T-cell (primary cell): ENCODE measurements around the gene CFLAR. TPM values are rescaled to one million over a fixed set of nuclear protein-coding genes. Genes with fewer than 3 reads are reported as not detected.
A peak's percentile ranks its signal among the peaks of the same experiment; 100 is the strongest.
"Not testable (repeated sequence)": the region's sequence is repeated elsewhere in the genome, so short reads cannot be mapped to it uniquely, and the experiment has no call there.

Source experiments
- ATAC-seq, 4 experiments: fragments of 200-7000 bp in 3 of 4; fragments of 150-1000 bp in 1 of 4; cut with Tn5 transposase; replicated peaks in 1 of 4; 1 replicate in 3 of 4; 2 replicates in 1 of 4; pipeline ENCODE4 v1.10.0; 2021; ENCODE audit warnings: moderate library complexity in 3 of 4, mild to moderate bottlenecking in 2 of 4, moderate number of reproducible peaks in 1 of 4
- CTCF ChIA-PET, 2 donors: fragments of 300-600 bp; sonication (Branson Sonifier 250); formaldehyde crosslinking; loops; one replicate each; lab custom pipeline; 2022; ENCODE audit warnings: antibody characterized with exemption in 2 of 2; lab: Charles Lee
- POLR2A ChIA-PET, 2 donors: fragments of 300-600 bp; sonication (Branson Sonifier 250); formaldehyde crosslinking; loops; one replicate each; lab custom pipeline; 2022; ENCODE audit warnings: antibody characterized with exemption in 2 of 2; lab: Charles Lee
- DNase-seq, 35 experiments: peaks; one replicate each; pipeline versions ENCODE4 v3.0.0 to v3.0.0-alpha.2; 2013 to 2023
- H3K27ac ChIP-seq: one replicate; pipeline ENCODE4 v1.5.1; 2013; ENCODE audit warnings: low read length
- H3K27me3 ChIP-seq, 2 experiments: replicated peaks in 1 of 2; 1 replicate in 1 of 2; 2 replicates in 1 of 2; pipeline versions ENCODE4 v1.6.1 to v1.7.0; 2013; ENCODE audit warnings: low read length in 1 of 2, mixed read lengths in 1 of 2; ENCODE audit not compliant: control insufficient read depth in 2 of 2, insufficient read depth in 2 of 2; ENCODE audit errors: extremely low read depth in 1 of 2
- H3K36me3 ChIP-seq, 2 donors: 1 replicate in 1 of 2; 2 replicates in 1 of 2; pipeline versions ENCODE4 v1.6.1 to v1.7.0; 2013; ENCODE audit warnings: low read length in 1 of 2; ENCODE audit not compliant: control insufficient read depth in 2 of 2, insufficient read depth in 1 of 2; ENCODE audit errors: extremely low read depth in 1 of 2
- H3K4me1 ChIP-seq, 2 experiments: 1 replicate in 1 of 2; 2 replicates in 1 of 2; pipeline versions ENCODE4 v1.6.1 to v1.7.0; 2013; ENCODE audit warnings: low read length in 2 of 2, mixed read lengths in 1 of 2; ENCODE audit not compliant: insufficient read depth in 2 of 2, control insufficient read depth in 1 of 2; ENCODE audit errors: extremely low read depth in 1 of 2
- H3K4me3 ChIP-seq, 2 donors: 1 replicate in 1 of 2; 2 replicates in 1 of 2; pipeline versions ENCODE4 v1.5.1 to v1.7.0; 2013; ENCODE audit warnings: mild to moderate bottlenecking in 2 of 2, low read length in 1 of 2, moderate library complexity in 1 of 2; ENCODE audit not compliant: control insufficient read depth in 1 of 2; ENCODE audit errors: extremely low read depth in 1 of 2
- H3K9me3 ChIP-seq: 2 replicates; pipeline ENCODE4 v1.7.0; 2013
- H3K27ac Mint-ChIP-seq, 2 donors: one replicate each; pipeline ENCODE4 v1.8.0; 2020 to 2021; ENCODE audit warnings: mild to moderate bottlenecking in 2 of 2, mixed read lengths in 2 of 2
- H3K27me3 Mint-ChIP-seq, 2 donors: one replicate each; pipeline ENCODE4 v1.8.0; 2021 to 2022; ENCODE audit warnings: mixed read lengths in 2 of 2
- H3K36me3 Mint-ChIP-seq: one replicate; pipeline ENCODE4 v1.8.0; 2021; ENCODE audit warnings: mixed read lengths
- H3K4me1 Mint-ChIP-seq, 3 donors: one replicate each; pipeline ENCODE4 v1.8.0; 2020 to 2022; ENCODE audit warnings: mixed read lengths in 3 of 3, mild to moderate bottlenecking in 1 of 3
- H3K4me3 Mint-ChIP-seq, 3 donors: one replicate each; pipeline ENCODE4 v1.8.0; 2020 to 2022; ENCODE audit warnings: mild to moderate bottlenecking in 3 of 3, mixed read lengths in 3 of 3, moderate library complexity in 3 of 3
- H3K9me3 Mint-ChIP-seq, 3 donors: one replicate each; pipeline ENCODE4 v1.8.0; 2020 to 2022; ENCODE audit warnings: mixed read lengths in 3 of 3
- WGBS: methylation state at CpG from one replicate; pipeline ENCODE4 v1.1.5; 2013; ENCODE audit warnings: missing lambda C conversion rate; ENCODE audit not compliant: insufficient coverage; 5-methylcytosine and 5-hydroxymethylcytosine counted together
- total RNA-seq, 35 experiments: library from RNA in 6 of 35; stranded (reverse) in 6 of 35; fragments of 120-200 nt in 1 of 35; gene quantifications; one replicate each; pipeline versions ENCODE4 v1.2.1 to v1.2.4 and lab custom pipeline; 2013 to 2026

The CFLAR gene
- total RNA-seq, 5 donors from 2014 or later (not counting 1 experiment from before 2014, with no cell fraction given), result 188 to 217 (median 208) TPM

DNA sequence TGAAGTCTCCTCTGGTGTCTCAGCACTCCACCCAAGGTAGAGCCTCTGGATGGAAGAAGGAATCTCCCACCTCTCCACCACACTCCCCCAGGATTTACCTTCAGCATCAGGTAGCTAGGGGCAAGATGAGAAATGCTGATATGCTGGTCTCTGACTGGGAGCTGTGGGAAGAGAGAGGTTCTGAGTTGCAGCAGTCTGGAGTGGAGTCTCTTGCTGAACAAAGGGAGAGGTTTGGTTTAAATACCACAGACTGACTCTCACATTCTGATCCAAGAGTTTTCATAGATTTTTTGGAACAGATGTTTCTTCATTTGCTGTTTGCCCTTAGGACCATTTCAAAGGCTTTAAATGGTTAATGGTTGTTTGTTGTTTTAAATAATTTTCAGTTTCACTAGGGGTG is 1.1 kb upstream of the CFLAR start:
- no peak overlapping the region for H3K4me3 ChIP-seq
- POLR2A ChIA-PET, result interaction anchor here (0.7 to 2.6 kb wide), 7 partner anchors 16 to 251 kb away, joined by 3 to 20 read pairs (median 4); partner anchors contain the start of genes CLK1 (in 1 of the 2), NIF3L1 (in 1 of the 2) and PPIL3 (in 1 of the 2)
- H3K36me3 ChIP-seq, result no peaks in the 10 kb centered on the region
- Mint-ChIP-seq H3K36me3 (no peaks in the 10 kb centered on the region), H3K9me3 (no peaks in the 10 kb centered on the region), H3K27me3 (no peaks in the 10 kb centered on the region), H3K27ac (peak overlapping the region; percentile 99), H3K4me1 (peaks cover 29 to 47% (median 32%) of the 10 kb centered on the region in 3 donors), H3K4me3 (peak overlapping the region; percentile 97 to 98 (median 98))
- no peak for ATAC-seq
- H3K4me1 ChIP-seq, result peaks cover 4 to 36% of the 10 kb centered on the region in 2 experiments
- CTCF ChIA-PET, result interaction anchor here in 1 of 2 donors (0.6 to 2.3 kb wide), 6 partner anchors 14 to 119 kb away, joined by 3 to 15 read pairs (median 3); no protein-coding TSS in a partner anchor
- no peaks in the 10 kb centered on the region for H3K27me3 ChIP-seq
- DNase-seq, result no peak
- no peak overlapping the region for H3K27ac ChIP-seq
- no peaks in the 10 kb centered on the region for H3K9me3 ChIP-seq

DNA sequence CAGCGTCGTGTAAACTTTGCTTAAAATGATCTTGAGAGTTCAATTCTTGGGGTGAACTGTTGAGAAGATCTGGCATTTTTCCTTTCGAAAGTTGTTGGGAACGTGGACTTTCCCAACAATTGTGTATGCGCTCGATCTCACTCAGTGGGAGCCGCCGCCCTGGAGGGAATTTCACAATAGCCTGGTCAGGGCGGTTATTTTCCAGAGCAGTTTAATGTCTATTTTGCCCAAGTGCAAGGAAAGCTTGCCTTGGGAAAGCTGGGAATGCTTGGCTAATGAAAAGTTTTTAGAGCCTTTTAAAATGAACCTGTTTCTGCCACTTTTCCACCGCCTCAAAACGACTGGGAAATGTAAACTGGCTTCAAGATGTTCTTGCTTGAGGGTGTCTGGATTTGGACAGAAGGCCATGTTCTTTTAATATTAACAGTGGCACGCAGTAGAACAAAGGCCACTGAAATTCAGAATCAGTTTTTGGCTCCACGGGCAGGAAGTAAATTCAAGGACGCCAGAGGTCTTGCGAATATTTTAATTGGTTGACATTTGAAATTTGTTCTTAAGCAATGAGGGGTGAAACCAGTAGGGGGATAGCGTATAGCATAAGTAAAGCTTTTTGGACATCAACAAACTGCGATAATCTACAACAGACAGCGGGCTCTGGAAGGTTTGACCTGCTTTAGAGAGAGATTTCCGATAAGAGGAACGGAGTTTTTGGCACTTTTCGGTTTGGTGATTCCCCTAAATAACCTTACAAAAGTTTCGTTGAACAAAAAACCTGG is 1.2 kb downstream of the CFLAR start:
- ChIA-PET POLR2A (interaction anchor here (0.6 to 4.1 kb wide), 9 partner anchors 9 to 253 kb away, joined by 3 to 20 read pairs (median 7); partner anchors contain the start of gene CLK1 (in 1 of the 2)), CTCF (interaction anchor here (0.6 to 6.0 kb wide), 29 partner anchors 12 to 738 kb away, joined by 3 to 58 read pairs (median 4); partner anchors contain the start of genes CASP10 (in 1 of the 2) and NIF3L1 (in 1 of the 2))
- 1% methylated on average over 14 of the region's 22 CpGs for WGBS
- peak overlapping the region; percentile 97 to 98 (median 98) for H3K4me3 Mint-ChIP-seq
- Histone ChIP-seq H3K4me1 (peaks cover 26 to 40% of the 10 kb centered on the region in 2 experiments), H3K36me3 (peaks cover 0 to 2% of the 10 kb centered on the region in 2 donors), H3K9me3 (no peaks in the 10 kb centered on the region), H3K4me3 (peak overlapping the region; percentile 92 to 99), H3K27me3 (no peaks in the 10 kb centered on the region), H3K27ac (peak overlapping the region; percentile 97)
- H3K27ac Mint-ChIP-seq, result peak overlapping the region; percentile 99
- peaks cover 47 to 70% (median 49%) of the 10 kb centered on the region in 3 donors for H3K4me1 Mint-ChIP-seq
- no peaks in the 10 kb centered on the region for H3K9me3 Mint-ChIP-seq
- ATAC-seq (peak; percentile 5 to 23 (median 7)), DNase-seq (peak in 18 of 35 experiments; percentile 5 to 83 (median 32))
- H3K36me3 Mint-ChIP-seq, result peaks cover 9% of the 10 kb centered on the region
- no peaks in the 10 kb centered on the region for H3K27me3 Mint-ChIP-seq

DNA sequence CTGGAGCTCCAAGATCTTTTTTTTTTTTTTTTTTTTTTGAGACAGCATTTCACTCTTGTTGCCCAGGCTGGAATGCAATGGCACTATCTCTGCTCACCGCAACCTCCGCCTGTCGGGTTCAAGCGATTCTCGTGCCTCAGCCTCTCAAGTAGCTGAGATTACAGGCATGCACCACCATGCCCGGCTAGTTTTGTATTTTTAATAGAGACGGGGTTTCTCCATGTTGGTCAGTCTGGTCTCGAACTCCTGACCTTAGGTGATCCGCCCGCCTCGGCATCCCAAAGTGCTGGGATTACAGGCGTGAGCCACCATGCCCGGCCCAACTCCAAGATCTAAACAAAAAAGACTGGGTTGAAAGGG is 1.8 kb downstream of the CFLAR start:
- ATAC-seq (peak in 1 of 4 experiments; percentile 15), DNase-seq (peak in 14 of 35 experiments; percentile 19 to 54 (median 39))
- Mint-ChIP-seq H3K4me1 (peaks cover 53 to 76% (median 53%) of the 10 kb centered on the region in 3 donors), H3K36me3 (peaks cover 15% of the 10 kb centered on the region), H3K4me3 (peak overlapping the region; percentile 97 to 98 (median 98)), H3K27ac (peak overlapping the region; percentile 99)
- not testable (repeated sequence) for H3K27me3 Mint-ChIP-seq, H3K36me3 ChIP-seq, H3K9me3 Mint-ChIP-seq, H3K27me3 ChIP-seq, H3K9me3 ChIP-seq
- H3K27ac ChIP-seq, result peak overlapping the region; percentile 97
- CTCF ChIA-PET, result interaction anchor here (0.6 to 6.0 kb wide), 25 partner anchors 12 to 738 kb away, joined by 3 to 58 read pairs (median 5); partner anchors contain the start of genes CASP10 (in 1 of the 2) and NIF3L1 (in 1 of the 2)
- peaks cover 31 to 46% of the 10 kb centered on the region in 2 experiments for H3K4me1 ChIP-seq
- POLR2A ChIA-PET, result interaction anchor here (0.6 to 4.1 kb wide), 10 partner anchors 9 to 313 kb away, joined by 3 to 20 read pairs (median 4); partner anchors contain the start of gene CLK1 (in 1 of the 2)
- H3K4me3 ChIP-seq, result peak overlapping the region; percentile 92 to 99
- WGBS, result 2% methylated on average over 6 of the region's 13 CpGs

DNA sequence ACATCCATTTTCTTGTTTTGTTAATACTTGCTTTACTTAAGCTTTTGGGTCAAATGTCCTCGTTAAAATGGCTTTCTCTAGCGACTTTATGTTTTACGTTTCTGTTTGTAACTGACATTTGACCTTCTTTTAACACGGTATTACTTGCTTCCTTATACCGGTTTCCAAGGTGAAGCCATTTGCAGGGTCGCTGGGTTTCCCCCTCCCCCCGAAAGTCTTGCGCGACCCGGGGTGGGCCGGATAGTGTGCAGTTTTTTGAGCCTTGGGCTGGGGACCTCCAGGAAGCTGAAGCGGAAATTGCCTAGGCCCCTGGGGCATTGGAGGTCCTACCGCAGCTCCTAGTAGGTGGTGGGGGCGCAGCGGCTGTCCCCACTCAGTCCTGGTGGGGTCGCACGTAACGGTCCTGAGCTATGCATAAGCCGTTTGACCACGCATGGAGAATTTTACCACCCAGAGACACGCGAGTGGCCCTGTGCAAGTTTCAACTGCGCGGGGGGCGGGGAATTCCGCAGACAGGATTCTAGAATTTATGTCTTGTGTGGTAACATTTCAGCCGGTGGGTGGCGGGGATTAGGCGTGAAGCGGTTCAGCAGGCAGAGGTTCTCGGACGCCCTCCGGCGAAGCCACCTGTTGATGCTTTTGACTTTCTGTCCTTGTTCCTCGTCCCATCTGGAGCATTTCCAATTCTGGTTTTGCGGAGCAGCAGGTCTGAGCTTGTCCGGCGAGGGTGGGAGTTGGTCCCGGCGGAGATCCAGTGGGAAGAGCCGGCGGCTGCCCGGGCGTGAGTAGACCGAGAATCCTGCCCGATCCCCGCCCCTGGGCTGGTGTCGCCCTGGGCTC is 2.4 kb downstream of the CFLAR start:
- Mint-ChIP-seq H3K27ac (peak overlapping the region; percentile 99), H3K27me3 (no peaks in the 10 kb centered on the region), H3K9me3 (no peaks in the 10 kb centered on the region), H3K36me3 (peaks cover 19% of the 10 kb centered on the region), H3K4me3 (peak overlapping the region; percentile 97 to 98 (median 98)), H3K4me1 (peaks cover 57 to 82% (median 58%) of the 10 kb centered on the region in 3 donors)
- DNase-seq (peak; percentile 65 to 92 (median 84)), ATAC-seq (peak; percentile 41 to 60 (median 50))
- Histone ChIP-seq H3K4me3 (peak overlapping the region; percentile 84 to 92), H3K36me3 (peaks cover 4 to 13% of the 10 kb centered on the region in 2 donors), H3K27me3 (no peaks in the 10 kb centered on the region), H3K27ac (peak overlapping the region; percentile 97), H3K9me3 (no peaks in the 10 kb centered on the region), H3K4me1 (peaks cover 38 to 50% of the 10 kb centered on the region in 2 experiments)
- under 1% methylated on average over 34 of the region's 48 CpGs for WGBS
- POLR2A ChIA-PET, result interaction anchor here (0.5 to 4.1 kb wide), 11 partner anchors 10 to 313 kb away, joined by 3 to 20 read pairs (median 4); partner anchors contain the start of gene CLK1 (in 1 of the 2)
- CTCF ChIA-PET, result interaction anchor here (0.6 to 6.0 kb wide), 19 partner anchors 11 to 739 kb away, joined by 3 to 58 read pairs (median 5); no protein-coding TSS in a partner anchor

DNA sequence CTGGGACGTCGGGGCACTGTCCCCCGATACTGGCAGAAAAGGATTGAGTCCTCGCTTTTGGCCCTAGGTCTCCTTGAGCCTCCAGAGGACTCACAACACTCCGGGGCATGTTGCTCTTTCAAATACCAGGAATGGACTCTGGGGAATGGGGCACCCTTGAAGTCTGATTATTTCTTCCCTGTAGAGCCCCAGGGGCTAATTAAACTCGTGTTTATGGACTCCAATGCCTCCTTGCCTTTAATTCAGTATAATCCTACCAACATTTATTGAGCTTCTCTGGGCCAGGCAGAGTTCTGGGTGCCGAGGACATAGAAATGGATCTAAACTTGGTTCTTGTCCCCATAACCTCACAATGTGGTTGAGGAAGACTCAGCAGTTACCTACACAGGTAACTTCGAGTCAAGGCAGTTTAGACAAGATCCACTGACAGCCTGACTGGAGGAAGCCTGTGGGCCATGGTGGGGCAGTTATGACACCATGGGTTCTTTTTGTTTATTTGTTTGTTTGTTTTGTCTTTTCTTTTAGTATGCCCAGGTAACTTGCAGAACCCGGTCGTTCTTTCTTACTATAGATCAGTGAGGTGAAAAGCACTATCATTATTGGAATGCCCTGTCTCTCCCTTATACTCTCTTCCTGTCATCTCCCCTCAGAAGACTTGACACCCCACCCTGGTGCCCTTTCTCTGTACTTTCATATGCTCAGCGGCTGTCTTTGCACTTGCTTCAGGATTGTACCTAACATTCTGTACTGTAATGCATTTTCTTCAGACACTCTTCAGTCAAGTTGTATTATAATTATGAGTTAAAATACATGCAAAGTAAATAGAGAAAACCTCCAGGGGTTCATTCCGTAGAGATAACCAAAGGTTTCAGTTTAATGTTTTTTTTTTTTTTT is 3.2 kb downstream of the CFLAR start:
- Mint-ChIP-seq H3K9me3 (no peaks in the 10 kb centered on the region), H3K4me1 (peaks cover 60 to 88% (median 61%) of the 10 kb centered on the region in 3 donors), H3K4me3 (peak overlapping the region; percentile 97 to 98 (median 98)), H3K27me3 (no peaks in the 10 kb centered on the region), H3K27ac (peak overlapping the region; percentile 99), H3K36me3 (peaks cover 19% of the 10 kb centered on the region)
- WGBS, result 0% methylated on average over 4 of the region's 12 CpGs
- DNase-seq, result peak in 4 of 35 experiments; percentile 30 to 49 (median 33)
- ChIA-PET CTCF (interaction anchor here (0.5 to 6.0 kb wide), 11 partner anchors 9 to 146 kb away, joined by 3 to 58 read pairs (median 8); no protein-coding TSS in a partner anchor), POLR2A (interaction anchor here (0.6 to 4.1 kb wide), 7 partner anchors 9 to 254 kb away, joined by 3 to 20 read pairs (median 4); partner anchors contain the start of gene CLK1 (in 1 of the 2))
- Histone ChIP-seq H3K9me3 (no peaks in the 10 kb centered on the region), H3K27ac (peak overlapping the region; percentile 97), H3K4me3 (peak overlapping the region; percentile 84 to 92), H3K27me3 (no peaks in the 10 kb centered on the region), H3K36me3 (peaks cover 4 to 20% of the 10 kb centered on the region in 2 donors), H3K4me1 (peaks cover 46 to 52% of the 10 kb centered on the region in 2 experiments)
- ATAC-seq, result peak in 3 of 4 experiments; percentile 0 to 6 (median 1)
